DOHH2 (cell line): ENCODE measurements around the gene GCGR.

ENCODE experiments used
- CTCF ChIP-seq: fragments of 200-600 bp; sonication (generic); IDR thresholded peaks from one replicate; pipeline ENCODE4 v1.5.1; 2014; ENCODE audit warnings: antibody characterized with exemption, mild to moderate bottlenecking, low read depth, low read length; ENCODE audit not compliant: poor library complexity, severe bottlenecking
- EZH2phosphoT487 ChIP-seq: fragments of 200-600 bp; sonication (generic); IDR thresholded peaks from 2 replicates; pipeline ENCODE4 v1.6.1; 2017; ENCODE audit warnings: borderline replicate concordance, mild to moderate bottlenecking, antibody characterized with exemption, low read length, moderate library complexity, mixed read lengths

DNA sequence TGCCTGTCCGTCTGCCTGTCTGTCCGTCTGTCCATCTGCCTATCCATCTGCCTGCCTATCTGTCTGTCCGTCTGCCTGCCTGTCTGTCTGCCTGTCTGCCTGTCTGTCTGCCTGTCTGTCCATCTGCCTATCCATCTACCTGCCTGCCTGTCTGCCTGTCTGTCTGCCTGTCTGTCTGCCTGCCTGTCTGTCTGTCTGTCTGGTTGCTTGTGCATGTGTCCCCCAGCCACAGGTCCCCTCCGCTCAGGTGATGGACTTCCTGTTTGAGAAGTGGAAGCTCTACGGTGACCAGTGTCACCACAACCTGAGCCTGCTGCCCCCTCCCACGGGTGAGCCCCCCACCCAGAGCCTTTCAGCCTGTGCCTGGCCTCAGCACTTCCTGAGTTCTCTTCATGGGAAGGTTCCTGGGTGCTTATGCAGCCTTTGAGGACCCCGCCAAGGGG, 5.6 kb downstream of the GCGR start:
- no peak for TF ChIP-seq CTCF
- no peak for TF ChIP-seq EZH2phosphoT487
